ENCODE measurements around the gene OARD1. TPM values are rescaled to one million over a fixed set of nuclear protein-coding genes. Genes with fewer than 3 reads are reported as not detected.
"Not testable (repeated sequence)": the region's sequence is repeated elsewhere in the genome, so short reads cannot be mapped to it uniquely, and the experiment has no call there.

OARD1 gene
- total and polyA plus RNA-seq, 7 experiments from 2014 or later: 31.1 to 55.8 (median 44.6) TPM

- Mint-ChIP-seq H3K36me3 (peaks cover 0 to 15% (median 4%) of the 10 kb centered on the region in 5 donors), H3K4me1 (peaks cover 3 to 7% (median 4%) of the 10 kb centered on the region in 7 donors), H3K27me3 (peaks cover 0 to 2% (median 0%) of the 10 kb centered on the region in 5 donors), H3K4me3 (no peak overlapping the region), H3K9me3 (peaks cover 0 to 6% (median 0%) of the 10 kb centered on the region in 11 donors), H3K27ac (no peak overlapping the region)
- CTCF ChIA-PET: interaction anchor here (1.4 to 2.1 kb wide), 2 partner anchors 17 to 18 kb away, joined by 4 to 7 read pairs; partner anchors contain the start of gene UNC5CL
- H3K27me3 ChIP-seq (ENCODE audit: control insufficient read depth in 2 of 2, insufficient read depth in 2 of 2, low read length in 2 of 2): no peaks in the 10 kb centered on the region
- no peaks in the 10 kb centered on the region for H3K9me3 ChIP-seq (ENCODE audit: control insufficient read depth in 2 of 3, low read length in 3 of 3)
- DNase-seq (no peak), ATAC-seq (no peak)
- POLR2A ChIA-PET: no interaction called here
- H3K4me3 ChIP-seq (ENCODE audit: low read length): no peak overlapping the region
- intact Hi-C loops (cut with micrococcal nuclease): loop anchor here in 1 of 2 donors (10.0 kb wide), 1 partner anchor 1677 kb away; no protein-coding TSS in a partner anchor
- H3K36me3 ChIP-seq (ENCODE audit: control insufficient read depth in 2 of 3, insufficient read depth in 3 of 3, low read length in 3 of 3): no peaks in the 10 kb centered on the region
- H3K27ac ChIP-seq (ENCODE audit: low read depth, low read length): no peak overlapping the region
- H3K4me1 ChIP-seq (ENCODE audit: control insufficient read depth in 2 of 2, insufficient read depth in 2 of 2, low read length in 2 of 2): peaks cover 0 to 5% of the 10 kb centered on the region in 2 donors
Observed at GRCh38 chr6:41022294-41022693, 49.9 kb downstream of the OARD1 start.

DNA sequence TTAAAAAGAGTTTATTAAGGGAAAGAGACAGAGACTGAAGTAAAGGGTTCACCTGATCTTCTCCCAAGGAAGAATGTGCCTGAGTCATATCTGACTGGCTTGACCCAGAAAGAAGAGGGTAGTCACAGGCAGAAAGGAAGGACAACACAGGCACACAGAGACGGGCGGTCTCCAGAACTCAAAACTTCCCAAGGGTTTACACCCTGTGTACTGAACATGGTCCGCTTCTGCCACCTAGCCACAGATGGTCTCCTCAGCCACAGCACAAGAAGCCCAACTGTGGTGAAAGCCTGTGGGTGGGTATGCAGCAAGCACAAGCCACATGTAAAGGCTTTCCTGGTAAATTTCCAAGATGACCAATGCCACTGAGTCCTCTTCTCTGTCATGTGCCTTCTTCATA is 50.3 kb downstream of the OARD1 start:
- Histone ChIP-seq H3K4me3 (ENCODE audit: low read length) (no peak overlapping the region), H3K27ac (ENCODE audit: low read depth, low read length) (no peak overlapping the region), H3K4me1 (ENCODE audit: control insufficient read depth in 2 of 2, insufficient read depth in 2 of 2, low read length in 2 of 2) (peaks cover 0 to under 1% of the 10 kb centered on the region in 2 donors), H3K36me3 (ENCODE audit: control insufficient read depth in 2 of 3, insufficient read depth in 3 of 3, low read length in 3 of 3) (no peaks in the 10 kb centered on the region), H3K27me3 (ENCODE audit: control insufficient read depth in 2 of 2, insufficient read depth in 2 of 2, low read length in 2 of 2) (no peaks in the 10 kb centered on the region), H3K9me3 (ENCODE audit: control insufficient read depth in 2 of 3, low read length in 3 of 3) (no peaks in the 10 kb centered on the region)
- Mint-ChIP-seq H3K27me3 (peaks cover 0 to 2% (median 0%) of the 10 kb centered on the region in 5 donors), H3K9me3 (peaks cover 0 to 6% (median 0%) of the 10 kb centered on the region in 11 donors), H3K36me3 (peaks cover 0 to 20% (median 4%) of the 10 kb centered on the region in 5 donors), H3K4me1 (peaks cover 0 to 3% (median 0%) of the 10 kb centered on the region in 7 donors), H3K4me3 (no peak overlapping the region), H3K27ac (no peak overlapping the region)
- intact Hi-C loops (cut with micrococcal nuclease): loop anchor here in 1 of 2 donors (10.0 kb wide), 1 partner anchor 1677 kb away; no protein-coding TSS in a partner anchor
- DNase-seq (no peak), ATAC-seq (no peak)
- POLR2A ChIA-PET: no interaction called here
- CTCF ChIA-PET: no interaction called here

GRCh38 chr6:41017663-41018062 is 54.5 kb downstream of the OARD1 start:
- H3K9me3 Mint-ChIP-seq: peaks cover 0 to 6% (median 1%) of the 10 kb centered on the region in 11 donors
- H3K27me3 Mint-ChIP-seq: peaks cover 0 to 4% (median 0%) of the 10 kb centered on the region in 5 donors
- no peak overlapping the region for H3K4me3 Mint-ChIP-seq
- intact Hi-C loops (cut with micrococcal nuclease): no loop called here
- peaks cover 0 to 20% (median 2%) of the 10 kb centered on the region in 5 donors for H3K36me3 Mint-ChIP-seq
- H3K4me3 ChIP-seq (ENCODE audit: low read length): no peak overlapping the region
- no peaks in the 10 kb centered on the region for H3K4me1 Mint-ChIP-seq
- H3K27ac ChIP-seq (ENCODE audit: low read depth, low read length): no peak overlapping the region
- DNase-seq (no peak), ATAC-seq (no peak)
- CTCF ChIA-PET: interaction anchor here (0.7 to 2.1 kb wide), 2 partner anchors 10 to 1124 kb away, joined by 3 to 7 read pairs; no protein-coding TSS in a partner anchor
- POLR2A ChIA-PET: no interaction called here
- H3K9me3 ChIP-seq (ENCODE audit: control insufficient read depth in 2 of 3, low read length in 3 of 3): no peaks in the 10 kb centered on the region
- no peak overlapping the region for H3K27ac Mint-ChIP-seq
- H3K36me3 ChIP-seq (ENCODE audit: control insufficient read depth in 2 of 3, insufficient read depth in 3 of 3, low read length in 3 of 3): no peaks in the 10 kb centered on the region
- no peaks in the 10 kb centered on the region for H3K27me3 ChIP-seq (ENCODE audit: control insufficient read depth in 2 of 2, insufficient read depth in 2 of 2, low read length in 2 of 2)
- H3K4me1 ChIP-seq (ENCODE audit: control insufficient read depth in 2 of 2, insufficient read depth in 2 of 2, low read length in 2 of 2): no peaks in the 10 kb centered on the region

DNA sequence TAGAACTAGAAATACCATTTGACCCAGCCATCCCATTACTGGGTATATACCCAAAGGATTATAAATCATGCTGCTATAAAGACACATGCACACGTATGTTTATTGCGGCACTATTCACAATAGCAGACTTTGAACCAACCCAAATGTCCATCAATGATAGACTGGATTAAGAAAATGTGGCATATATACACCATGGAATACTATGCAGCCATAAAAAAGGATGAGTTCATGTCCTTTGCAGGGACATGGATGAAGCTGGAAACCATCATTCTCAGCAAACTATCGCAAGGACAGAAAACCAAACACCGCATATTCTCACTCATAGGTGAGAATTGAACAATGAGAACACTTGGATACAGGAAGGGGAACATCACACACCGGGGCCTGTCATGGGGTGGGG is 56.3 kb downstream of the OARD1 start:
- H3K27ac Mint-ChIP-seq; H3K9me3 ChIP-seq (ENCODE audit: control insufficient read depth in 2 of 3, low read length in 3 of 3); H3K4me1 ChIP-seq (ENCODE audit: control insufficient read depth in 2 of 2, insufficient read depth in 2 of 2, low read length in 2 of 2); DNase-seq; CTCF ChIA-PET; H3K27ac ChIP-seq (ENCODE audit: low read depth, low read length); intact Hi-C loops (cut with micrococcal nuclease); H3K4me1 Mint-ChIP-seq; H3K27me3 Mint-ChIP-seq; ATAC-seq; H3K36me3 ChIP-seq (ENCODE audit: control insufficient read depth in 2 of 3, insufficient read depth in 3 of 3, low read length in 3 of 3); H3K4me3 Mint-ChIP-seq; H3K9me3 Mint-ChIP-seq; POLR2A ChIA-PET; H3K4me3 ChIP-seq (ENCODE audit: low read length); H3K27me3 ChIP-seq (ENCODE audit: control insufficient read depth in 2 of 2, insufficient read depth in 2 of 2, low read length in 2 of 2): not testable (repeated sequence)
- H3K36me3 Mint-ChIP-seq: peaks cover 0 to 20% (median 2%) of the 10 kb centered on the region in 5 donors

DNA sequence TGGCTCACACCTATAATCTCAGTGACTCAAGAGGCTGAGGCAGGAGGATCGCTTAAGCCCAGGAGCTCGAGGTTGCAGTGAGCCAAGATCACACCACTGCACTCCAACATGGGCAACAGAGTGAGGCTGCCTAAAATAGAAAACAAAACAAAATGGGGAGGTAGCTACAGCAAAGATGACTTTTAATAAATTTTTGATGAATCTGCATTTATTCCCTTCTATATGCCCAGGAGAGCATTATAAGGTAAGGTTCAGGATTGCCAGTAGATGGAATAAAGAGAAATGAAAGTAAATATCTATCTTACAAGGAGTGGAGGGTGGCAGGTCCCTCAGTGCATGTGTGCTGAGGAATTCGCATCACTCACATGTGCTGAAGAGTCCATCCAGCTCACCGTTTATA is 57.4 kb downstream of the OARD1 start:
- H3K4me3 ChIP-seq (ENCODE audit: low read length): no peak overlapping the region
- H3K4me1 ChIP-seq (ENCODE audit: control insufficient read depth in 2 of 2, insufficient read depth in 2 of 2, low read length in 2 of 2): no peaks in the 10 kb centered on the region
- intact Hi-C loops (cut with micrococcal nuclease): no loop called here
- peaks cover 0 to 11% (median 0%) of the 10 kb centered on the region in 5 donors for H3K27me3 Mint-ChIP-seq
- H3K9me3 Mint-ChIP-seq: peaks cover 0 to 3% (median 0%) of the 10 kb centered on the region in 11 donors
- H3K36me3 ChIP-seq (ENCODE audit: control insufficient read depth in 2 of 3, insufficient read depth in 3 of 3, low read length in 3 of 3): no peaks in the 10 kb centered on the region
- ATAC-seq (no peak), DNase-seq (no peak)
- no peak overlapping the region for H3K27ac Mint-ChIP-seq
- H3K27ac ChIP-seq (ENCODE audit: low read depth, low read length): no peak overlapping the region
- H3K27me3 ChIP-seq (ENCODE audit: control insufficient read depth in 2 of 2, insufficient read depth in 2 of 2, low read length in 2 of 2): no peaks in the 10 kb centered on the region
- H3K9me3 ChIP-seq (ENCODE audit: control insufficient read depth in 2 of 3, low read length in 3 of 3): no peaks in the 10 kb centered on the region
- CTCF ChIA-PET: no interaction called here
- no peaks in the 10 kb centered on the region for H3K4me1 Mint-ChIP-seq
- H3K4me3 Mint-ChIP-seq: no peak overlapping the region
- POLR2A ChIA-PET: no interaction called here
- H3K36me3 Mint-ChIP-seq: peaks cover 0 to 17% (median 0%) of the 10 kb centered on the region in 5 donors

Other genes starting within 250 kb of the OARD1 start
- gene UNC5CL, start 33.1 kb downstream of the OARD1 start, total RNA-seq: 1 to 10 TPM; 2.2 to 7.2 (median 4.3) TPM
- under 1 TPM; 0.24 to 0.98 TPM for gene UNC5CL, start 33.1 kb downstream of the OARD1 start, polyA plus RNA-seq
- gene TSPO2, start 29.9 kb downstream of the OARD1 start, total RNA-seq: not detected
- not detected for gene TSPO2, start 29.9 kb downstream of the OARD1 start, polyA plus RNA-seq
- not detected for gene APOBEC2, start 19.2 kb downstream of the OARD1 start, total RNA-seq
- gene APOBEC2, start 19.2 kb downstream of the OARD1 start, polyA plus RNA-seq: under 1 TPM; 0.25 to 0.83 TPM
- 10 to 100 TPM; 31.6 to 63.3 (median 35.9) TPM for gene NFYA, start 618 bp upstream of the OARD1 start, total RNA-seq
- 10 to 100 TPM; 18.6 to 37.8 TPM for gene NFYA, start 618 bp upstream of the OARD1 start, polyA plus RNA-seq
- gene TREML1, start 82.0 kb upstream of the OARD1 start, total RNA-seq: 1 to 10 TPM in 1 of 5 experiments, not detected in 4; 3.2 TPM
- not detected for gene TREML1, start 82.0 kb upstream of the OARD1 start, polyA plus RNA-seq
- 1 to 10 TPM in 2 of 5 experiments, not detected in 3; 3.1 to 3.2 TPM for gene TREM2, start 90.8 kb upstream of the OARD1 start, total RNA-seq
- gene TREM2, start 90.8 kb upstream of the OARD1 start, polyA plus RNA-seq: not detected
- gene TREML2, start 128.8 kb upstream of the OARD1 start, total RNA-seq: 10 to 100 TPM in 1 of 5 experiments, 1 to 10 TPM in 2, under 1 TPM in 2; 0.54 to 19.8 (median 3.7) TPM
- gene TREML2, start 128.8 kb upstream of the OARD1 start, polyA plus RNA-seq: 1 to 10 TPM; 1.8 to 5.4 TPM
- 1 to 10 TPM in 1 of 5 experiments, not detected in 4; 3.1 TPM for gene TREML4, start 156.0 kb upstream of the OARD1 start, total RNA-seq
- gene TREML4, start 156.0 kb upstream of the OARD1 start, polyA plus RNA-seq: not detected
- gene TREM1, start 214.3 kb upstream of the OARD1 start, total RNA-seq: 100 to 1,000 TPM in 1 of 5 experiments, 10 to 100 TPM in 1, not detected in 3; 15.9 to 251 TPM
- not detected for gene TREM1, start 214.3 kb upstream of the OARD1 start, polyA plus RNA-seq